ENCODE measurements around the gene SLC29A1. TPM values are rescaled to one million over a fixed set of nuclear protein-coding genes. Genes with fewer than 3 reads are reported as not detected.

Gene SLC29A1
- total and polyA plus RNA-seq, 9 of the 15 experiments (the other 6 are each of a cell fraction or from before 2014, with no cell fraction given), result 18.9 to 170 (median 57.7) TPM

DNA sequence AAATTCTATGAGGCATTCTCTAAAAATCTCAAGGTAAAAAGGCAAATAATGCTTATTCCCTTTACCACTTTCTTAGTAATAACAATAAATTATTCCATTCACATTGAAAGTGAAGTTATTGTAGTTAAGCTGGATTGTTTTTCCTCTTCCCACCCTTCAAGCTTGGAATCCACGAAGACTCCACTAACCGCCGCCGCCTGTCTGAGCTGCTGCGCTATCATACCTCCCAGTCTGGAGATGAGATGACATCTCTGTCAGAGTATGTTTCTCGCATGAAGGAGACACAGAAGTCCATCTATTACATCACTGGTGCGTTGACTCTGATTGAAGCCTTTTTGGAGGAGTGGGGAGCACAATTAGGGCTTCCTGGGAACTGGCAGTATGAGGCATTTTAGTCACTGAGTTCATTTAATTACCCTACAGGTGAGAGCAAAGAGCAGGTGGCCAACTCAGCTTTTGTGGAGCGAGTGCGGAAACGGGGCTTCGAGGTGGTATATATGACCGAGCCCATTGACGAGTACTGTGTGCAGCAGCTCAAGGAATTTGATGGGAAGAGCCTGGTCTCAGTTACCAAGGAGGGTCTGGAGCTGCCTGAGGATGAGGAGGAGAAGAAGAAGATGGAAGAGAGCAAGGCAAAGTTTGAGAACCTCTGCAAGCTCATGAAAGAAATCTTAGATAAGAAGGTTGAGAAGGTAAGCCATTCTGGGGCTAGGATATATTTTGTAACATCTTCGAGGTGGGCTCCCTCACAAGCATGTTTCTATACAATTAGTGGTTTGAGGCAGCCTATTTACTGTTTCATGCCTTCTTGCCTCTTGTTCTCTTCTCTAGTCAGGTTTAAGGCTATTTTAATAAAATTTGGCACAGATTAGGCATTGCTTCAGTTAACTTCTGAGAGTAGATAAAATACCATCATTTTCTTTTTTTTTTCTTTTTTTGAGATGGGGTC lies 28.5 kb downstream of the SLC29A1 start (continued):
- TF ChIP-seq, protein P1, sequence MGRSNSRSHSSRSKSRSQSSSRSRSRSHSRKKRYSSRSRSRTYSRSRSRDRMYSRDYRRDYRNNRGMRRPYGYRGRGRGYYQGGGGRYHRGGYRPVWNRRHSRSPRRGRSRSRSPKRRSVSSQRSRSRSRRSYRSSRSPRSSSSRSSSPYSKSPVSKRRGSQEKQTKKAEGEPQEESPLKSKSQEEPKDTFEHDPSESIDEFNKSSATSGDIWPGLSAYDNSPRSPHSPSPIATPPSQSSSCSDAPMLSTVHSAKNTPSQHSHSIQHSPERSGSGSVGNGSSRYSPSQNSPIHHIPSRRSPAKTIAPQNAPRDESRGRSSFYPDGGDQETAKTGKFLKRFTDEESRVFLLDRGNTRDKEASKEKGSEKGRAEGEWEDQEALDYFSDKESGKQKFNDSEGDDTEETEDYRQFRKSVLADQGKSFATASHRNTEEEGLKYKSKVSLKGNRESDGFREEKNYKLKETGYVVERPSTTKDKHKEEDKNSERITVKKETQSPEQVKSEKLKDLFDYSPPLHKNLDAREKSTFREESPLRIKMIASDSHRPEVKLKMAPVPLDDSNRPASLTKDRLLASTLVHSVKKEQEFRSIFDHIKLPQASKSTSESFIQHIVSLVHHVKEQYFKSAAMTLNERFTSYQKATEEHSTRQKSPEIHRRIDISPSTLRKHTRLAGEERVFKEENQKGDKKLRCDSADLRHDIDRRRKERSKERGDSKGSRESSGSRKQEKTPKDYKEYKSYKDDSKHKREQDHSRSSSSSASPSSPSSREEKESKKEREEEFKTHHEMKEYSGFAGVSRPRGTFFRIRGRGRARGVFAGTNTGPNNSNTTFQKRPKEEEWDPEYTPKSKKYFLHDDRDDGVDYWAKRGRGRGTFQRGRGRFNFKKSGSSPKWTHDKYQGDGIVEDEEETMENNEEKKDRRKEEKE (IDR thresholded peaks at IDR 0.05; ENCODE audit: borderline replicate concordance in 1 of 2, control insufficient read depth in 1 of 2, low read depth in 2 of 2, low read length in 1 of 2), result peak in 1 of 2 experiments; percentile 5; a peak in 1 of 4 replicates
- TF ChIP-seq HDAC3 (IDR thresholded peaks at IDR 0.05; ENCODE audit: borderline replicate concordance, partially characterized antibody), result no peak
- TF ChIP-seq ZNF76 (CRISPR knock-in tag; IDR thresholded peaks at IDR 0.05; ENCODE audit: borderline replicate concordance), result no peak
- no peak for TF ChIP-seq MAFK (IDR thresholded peaks at IDR 0.05; ENCODE audit: low read length)
- no peak for TF ChIP-seq EGR1 (conservative IDR thresholded peaks at IDR 0.05)
- TF ChIP-seq TEAD4 (IDR thresholded peaks at IDR 0.05; ENCODE audit: low read length), result no peak
- TF ChIP-seq TEAD4 (CRISPR knock-in tag; IDR thresholded peaks at IDR 0.05; ENCODE audit: borderline replicate concordance), result peak; percentile 52; the same call in 1 of the 2 replicates
- TF ChIP-seq, protein P2, sequence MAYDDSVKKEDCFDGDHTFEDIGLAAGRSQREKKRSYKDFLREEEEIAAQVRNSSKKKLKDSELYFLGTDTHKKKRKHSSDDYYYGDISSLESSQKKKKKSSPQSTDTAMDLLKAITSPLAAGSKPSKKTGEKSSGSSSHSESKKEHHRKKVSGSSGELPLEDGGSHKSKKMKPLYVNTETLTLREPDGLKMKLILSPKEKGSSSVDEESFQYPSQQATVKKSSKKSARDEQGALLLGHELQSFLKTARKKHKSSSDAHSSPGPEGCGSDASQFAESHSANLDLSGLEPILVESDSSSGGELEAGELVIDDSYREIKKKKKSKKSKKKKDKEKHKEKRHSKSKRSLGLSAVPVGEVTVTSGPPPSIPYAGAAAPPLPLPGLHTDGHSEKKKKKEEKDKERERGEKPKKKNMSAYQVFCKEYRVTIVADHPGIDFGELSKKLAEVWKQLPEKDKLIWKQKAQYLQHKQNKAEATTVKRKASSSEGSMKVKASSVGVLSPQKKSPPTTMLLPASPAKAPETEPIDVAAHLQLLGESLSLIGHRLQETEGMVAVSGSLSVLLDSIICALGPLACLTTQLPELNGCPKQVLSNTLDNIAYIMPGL (CRISPR knock-in tag; IDR thresholded peaks at IDR 0.05), result peak; percentile 28; the same call in 1 of the 2 replicates
- TF ChIP-seq, protein P3, sequence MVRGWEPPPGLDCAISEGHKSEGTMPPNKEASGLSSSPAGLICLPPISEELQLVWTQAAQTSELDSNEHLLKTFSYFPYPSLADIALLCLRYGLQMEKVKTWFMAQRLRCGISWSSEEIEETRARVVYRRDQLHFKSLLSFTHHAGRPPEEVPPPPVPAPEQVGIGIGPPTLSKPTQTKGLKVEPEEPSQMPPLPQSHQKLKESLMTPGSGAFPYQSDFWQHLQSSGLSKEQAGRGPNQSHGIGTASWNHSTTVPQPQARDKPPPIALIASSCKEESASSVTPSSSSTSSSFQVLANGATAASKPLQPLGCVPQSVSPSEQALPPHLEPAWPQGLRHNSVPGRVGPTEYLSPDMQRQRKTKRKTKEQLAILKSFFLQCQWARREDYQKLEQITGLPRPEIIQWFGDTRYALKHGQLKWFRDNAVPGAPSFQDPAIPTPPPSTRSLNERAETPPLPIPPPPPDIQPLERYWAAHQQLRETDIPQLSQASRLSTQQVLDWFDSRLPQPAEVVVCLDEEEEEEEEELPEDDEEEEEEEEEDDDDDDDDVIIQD (CRISPR knock-in tag; IDR thresholded peaks at IDR 0.05), result no peak
- no peak for TF ChIP-seq POU5F1 (IDR thresholded peaks at IDR 0.05; ENCODE audit: borderline replicate concordance, low read depth, low read length, partially characterized antibody)
- TF ChIP-seq ZFX (CRISPR knock-in tag; IDR thresholded peaks at IDR 0.05), result no peak
- no peak for TF ChIP-seq ZNF347 (CRISPR knock-in tag; IDR thresholded peaks at IDR 0.05; ENCODE audit: low read depth)
- TF ChIP-seq, protein P4, sequence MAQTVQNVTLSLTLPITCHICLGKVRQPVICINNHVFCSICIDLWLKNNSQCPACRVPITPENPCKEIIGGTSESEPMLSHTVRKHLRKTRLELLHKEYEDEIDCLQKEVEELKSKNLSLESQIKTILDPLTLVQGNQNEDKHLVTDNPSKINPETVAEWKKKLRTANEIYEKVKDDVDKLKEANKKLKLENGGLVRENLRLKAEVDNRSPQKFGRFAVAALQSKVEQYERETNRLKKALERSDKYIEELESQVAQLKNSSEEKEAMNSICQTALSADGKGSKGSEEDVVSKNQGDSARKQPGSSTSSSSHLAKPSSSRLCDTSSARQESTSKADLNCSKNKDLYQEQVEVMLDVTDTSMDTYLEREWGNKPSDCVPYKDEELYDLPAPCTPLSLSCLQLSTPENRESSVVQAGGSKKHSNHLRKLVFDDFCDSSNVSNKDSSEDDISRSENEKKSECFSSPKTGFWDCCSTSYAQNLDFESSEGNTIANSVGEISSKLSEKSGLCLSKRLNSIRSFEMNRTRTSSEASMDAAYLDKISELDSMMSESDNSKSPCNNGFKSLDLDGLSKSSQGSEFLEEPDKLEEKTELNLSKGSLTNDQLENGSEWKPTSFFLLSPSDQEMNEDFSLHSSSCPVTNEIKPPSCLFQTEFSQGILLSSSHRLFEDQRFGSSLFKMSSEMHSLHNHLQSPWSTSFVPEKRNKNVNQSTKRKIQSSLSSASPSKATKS (CRISPR knock-in tag; IDR thresholded peaks at IDR 0.05), result no peak
- TF ChIP-seq, protein P5, sequence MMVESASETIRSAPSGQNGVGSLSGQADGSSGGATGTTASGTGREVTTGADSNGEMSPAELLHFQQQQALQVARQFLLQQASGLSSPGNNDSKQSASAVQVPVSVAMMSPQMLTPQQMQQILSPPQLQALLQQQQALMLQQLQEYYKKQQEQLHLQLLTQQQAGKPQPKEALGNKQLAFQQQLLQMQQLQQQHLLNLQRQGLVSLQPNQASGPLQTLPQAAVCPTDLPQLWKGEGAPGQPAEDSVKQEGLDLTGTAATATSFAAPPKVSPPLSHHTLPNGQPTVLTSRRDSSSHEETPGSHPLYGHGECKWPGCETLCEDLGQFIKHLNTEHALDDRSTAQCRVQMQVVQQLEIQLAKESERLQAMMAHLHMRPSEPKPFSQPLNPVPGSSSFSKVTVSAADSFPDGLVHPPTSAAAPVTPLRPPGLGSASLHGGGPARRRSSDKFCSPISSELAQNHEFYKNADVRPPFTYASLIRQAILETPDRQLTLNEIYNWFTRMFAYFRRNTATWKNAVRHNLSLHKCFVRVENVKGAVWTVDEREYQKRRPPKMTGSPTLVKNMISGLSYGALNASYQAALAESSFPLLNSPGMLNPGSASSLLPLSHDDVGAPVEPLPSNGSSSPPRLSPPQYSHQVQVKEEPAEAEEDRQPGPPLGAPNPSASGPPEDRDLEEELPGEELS (CRISPR knock-in tag; IDR thresholded peaks at IDR 0.05; ENCODE audit: borderline replicate concordance), result 0 out of 2 replicates have a peak, but pooled peaks have one; percentile 51
